ENCODE data around the gene GRB10.
"Not testable (repeated sequence)": the region's sequence is repeated elsewhere in the genome, so short reads cannot be mapped to it uniquely, and the experiment has no call there.

The GRB10 gene

DNA sequence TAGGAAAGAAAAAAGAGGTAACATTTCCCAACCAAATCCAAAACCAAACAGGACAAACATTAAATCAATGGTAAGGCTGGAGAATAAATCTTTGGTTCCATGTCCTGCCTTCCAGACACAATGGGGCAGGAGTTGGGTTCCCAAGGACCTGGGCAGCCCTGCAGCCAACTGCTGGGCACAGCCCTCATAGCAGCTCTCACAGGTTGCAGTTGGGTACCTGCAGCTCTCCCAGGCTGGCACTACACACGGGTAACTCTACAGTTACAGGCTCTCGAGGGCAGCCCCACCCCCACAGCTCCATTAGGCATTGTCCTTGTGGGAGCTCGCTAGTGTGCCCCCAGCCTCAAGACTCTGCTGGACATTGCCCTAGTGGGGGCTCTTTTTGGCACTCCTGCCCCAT, 7.5 kb downstream of the GRB10 start:
- no peak overlapping the region for H3K4me3 ChIP-seq (replicated peaks; ENCODE audit: low read depth, low read length)
- H3K36me3 ChIP-seq (ENCODE audit: control insufficient read depth, insufficient read depth, low read length) = no peaks in the 10 kb centered on the region
- no peak for DNase-seq (ENCODE audit: extremely low read depth, insufficient read length)
- TF ChIP-seq, protein P1, sequence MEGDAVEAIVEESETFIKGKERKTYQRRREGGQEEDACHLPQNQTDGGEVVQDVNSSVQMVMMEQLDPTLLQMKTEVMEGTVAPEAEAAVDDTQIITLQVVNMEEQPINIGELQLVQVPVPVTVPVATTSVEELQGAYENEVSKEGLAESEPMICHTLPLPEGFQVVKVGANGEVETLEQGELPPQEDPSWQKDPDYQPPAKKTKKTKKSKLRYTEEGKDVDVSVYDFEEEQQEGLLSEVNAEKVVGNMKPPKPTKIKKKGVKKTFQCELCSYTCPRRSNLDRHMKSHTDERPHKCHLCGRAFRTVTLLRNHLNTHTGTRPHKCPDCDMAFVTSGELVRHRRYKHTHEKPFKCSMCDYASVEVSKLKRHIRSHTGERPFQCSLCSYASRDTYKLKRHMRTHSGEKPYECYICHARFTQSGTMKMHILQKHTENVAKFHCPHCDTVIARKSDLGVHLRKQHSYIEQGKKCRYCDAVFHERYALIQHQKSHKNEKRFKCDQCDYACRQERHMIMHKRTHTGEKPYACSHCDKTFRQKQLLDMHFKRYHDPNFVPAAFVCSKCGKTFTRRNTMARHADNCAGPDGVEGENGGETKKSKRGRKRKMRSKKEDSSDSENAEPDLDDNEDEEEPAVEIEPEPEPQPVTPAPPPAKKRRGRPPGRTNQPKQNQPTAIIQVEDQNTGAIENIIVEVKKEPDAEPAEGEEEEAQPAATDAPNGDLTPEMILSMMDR (IDR thresholded peaks at IDR 0.05; ENCODE audit: insufficient read depth, low read length, poor library complexity, severe bottlenecking) = no peak
- no peaks in the 10 kb centered on the region for H3K27me3 ChIP-seq (replicated peaks; ENCODE audit: control insufficient read depth, insufficient read depth, low read length)

DNA sequence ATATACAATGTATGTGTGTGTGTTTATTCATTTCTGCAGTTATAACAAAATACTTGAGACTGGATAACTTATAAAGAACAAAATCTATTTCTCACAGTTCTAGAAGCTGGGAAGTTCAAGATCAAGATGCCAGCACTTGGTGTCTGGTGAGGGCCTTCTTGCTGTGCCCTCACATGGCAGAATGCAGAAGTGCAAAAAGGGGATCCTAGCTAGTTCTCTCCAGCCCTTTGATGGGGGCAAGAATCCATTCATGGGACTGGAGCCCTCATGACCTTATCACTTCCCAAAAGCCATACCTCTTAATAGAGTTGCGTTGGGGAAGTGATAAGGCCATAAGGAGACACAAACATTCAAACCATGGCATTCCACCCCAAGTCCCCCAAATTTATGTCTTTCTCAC, 8.4 kb downstream of the GRB10 start:
- TF ChIP-seq, protein P1 (IDR thresholded peaks at IDR 0.05; ENCODE audit: insufficient read depth, low read length, poor library complexity, severe bottlenecking) = no peak
- no peaks in the 10 kb centered on the region for H3K27me3 ChIP-seq (replicated peaks; ENCODE audit: control insufficient read depth, insufficient read depth, low read length)
- H3K4me3 ChIP-seq (replicated peaks; ENCODE audit: low read depth, low read length) = no peak overlapping the region
- DNase-seq (ENCODE audit: extremely low read depth, insufficient read length) = no peak
- no peaks in the 10 kb centered on the region for H3K36me3 ChIP-seq (ENCODE audit: control insufficient read depth, insufficient read depth, low read length)

DNA sequence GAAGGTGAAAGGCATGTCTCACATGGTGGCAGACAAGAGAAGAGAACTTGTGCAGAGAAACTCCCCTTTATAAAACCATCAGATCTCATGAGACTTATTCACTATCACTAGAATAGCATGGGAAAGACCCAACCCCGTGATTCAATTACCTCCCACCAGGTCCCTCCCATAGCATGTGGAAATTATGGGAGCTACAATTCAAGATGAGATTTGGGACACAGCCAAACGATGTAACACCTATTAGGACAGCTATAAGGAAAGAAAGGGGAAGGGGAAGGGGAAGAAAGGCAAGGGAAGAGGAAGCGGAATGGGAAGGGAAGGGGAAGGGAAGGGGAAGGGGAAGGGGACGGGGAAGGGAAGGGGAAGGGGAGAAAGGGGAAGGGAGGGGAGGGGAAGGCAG, 9.6 kb downstream of the GRB10 start:
- H3K27me3 ChIP-seq (replicated peaks; ENCODE audit: control insufficient read depth, insufficient read depth, low read length); H3K36me3 ChIP-seq (ENCODE audit: control insufficient read depth, insufficient read depth, low read length); H3K4me3 ChIP-seq (replicated peaks; ENCODE audit: low read depth, low read length); DNase-seq (ENCODE audit: extremely low read depth, insufficient read length): not testable (repeated sequence)

DNA sequence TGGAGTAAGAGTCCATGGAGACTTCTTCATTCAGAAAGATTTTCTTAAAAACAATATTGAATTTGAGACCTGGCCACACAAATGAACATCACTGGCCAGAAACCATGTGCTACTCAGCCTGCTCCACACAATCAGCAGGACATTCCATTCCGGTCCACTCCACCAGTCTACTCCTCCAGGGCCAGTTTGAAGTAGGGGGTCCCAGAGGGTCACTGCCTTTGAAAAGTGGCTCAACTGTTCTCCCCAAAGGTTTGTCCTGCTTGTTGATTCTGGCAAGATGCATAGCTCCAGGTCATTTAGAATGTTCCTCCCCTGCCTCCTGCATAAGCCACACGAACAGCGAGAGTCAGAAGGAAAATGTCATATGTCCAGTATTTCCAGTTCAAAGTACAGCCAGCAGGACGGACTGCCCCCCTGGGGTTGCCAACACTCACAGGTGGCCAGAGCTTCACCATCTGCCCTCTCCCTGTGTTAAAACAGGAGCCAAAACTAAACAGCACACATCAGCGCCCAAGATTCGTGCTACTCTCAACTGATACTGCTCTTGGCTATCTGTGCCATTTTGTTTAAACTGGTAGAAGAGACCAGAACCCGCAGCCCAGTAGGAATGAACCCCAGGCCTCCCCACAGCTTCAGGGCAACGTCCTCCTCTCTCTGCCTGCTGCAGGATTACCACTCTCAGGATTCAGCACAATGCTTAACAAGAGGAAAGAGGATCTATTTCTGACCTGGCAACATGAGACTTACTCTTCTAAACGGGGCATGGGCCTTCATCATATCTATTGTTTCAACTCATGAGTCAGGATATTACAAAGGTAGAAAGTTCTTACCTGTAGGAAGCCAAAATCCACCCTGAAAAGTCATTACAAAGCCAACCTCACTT, 11.3 kb downstream of the GRB10 start:
- TF ChIP-seq, protein P1 (IDR thresholded peaks at IDR 0.05; ENCODE audit: insufficient read depth, low read length, poor library complexity, severe bottlenecking) = no peak
- Histone ChIP-seq H3K4me3 (replicated peaks; ENCODE audit: low read depth, low read length) (no peak overlapping the region), H3K36me3 (ENCODE audit: control insufficient read depth, insufficient read depth, low read length) (no peaks in the 10 kb centered on the region)

DNA sequence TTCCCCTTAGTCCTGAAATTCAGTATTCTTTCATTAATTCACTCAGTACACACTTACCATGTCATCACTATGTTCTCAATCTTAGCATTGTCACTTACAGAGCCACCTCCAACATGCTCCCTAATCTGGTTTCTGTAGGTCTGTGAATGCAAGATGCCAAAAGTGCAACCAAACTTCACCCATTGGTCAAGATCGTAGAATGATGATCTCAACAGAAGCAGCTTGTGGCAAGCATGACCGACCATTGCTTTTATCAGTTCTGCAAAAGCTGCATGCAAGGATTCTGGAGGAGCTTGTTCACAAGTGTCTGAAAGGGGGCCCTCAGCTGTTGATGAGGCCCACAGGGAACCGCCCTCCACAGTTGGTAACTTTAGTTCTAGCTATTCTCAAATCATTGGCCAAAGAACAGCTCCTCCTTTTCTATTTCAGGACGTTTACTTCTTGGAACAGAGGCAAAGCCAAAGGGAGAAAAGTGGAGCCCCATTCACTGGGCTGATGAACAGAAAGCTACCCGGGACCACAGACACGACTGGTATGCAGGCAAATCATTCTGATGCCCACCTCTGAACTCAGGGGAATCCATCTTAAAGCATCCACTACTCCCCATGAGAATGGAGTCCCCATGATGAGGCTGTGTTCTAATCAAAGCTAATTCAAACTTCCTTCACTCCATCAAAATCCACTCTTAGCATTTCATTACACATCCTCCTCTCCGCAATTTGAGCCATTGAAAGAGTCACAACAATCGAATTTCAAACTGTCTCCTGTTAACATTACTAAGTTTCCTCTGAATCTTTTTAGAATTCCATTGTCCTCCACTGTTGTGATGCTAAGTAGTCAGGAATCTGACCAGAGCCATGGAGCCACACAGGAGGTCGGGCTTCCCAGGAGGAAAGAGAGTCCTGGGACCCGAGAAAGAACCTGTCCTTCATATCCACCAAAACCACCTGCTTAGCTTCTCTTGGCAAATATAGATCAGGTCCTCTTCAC, 13.9 kb downstream of the GRB10 start:
- no peaks in the 10 kb centered on the region for H3K36me3 ChIP-seq (ENCODE audit: control insufficient read depth, insufficient read depth, low read length)
- no peak overlapping the region for H3K4me3 ChIP-seq (replicated peaks; ENCODE audit: low read depth, low read length)
- no peaks in the 10 kb centered on the region; the same call in 1 of the 2 replicates for H3K27me3 ChIP-seq (replicated peaks; ENCODE audit: control insufficient read depth, insufficient read depth, low read length)
- TF ChIP-seq, protein P1 (IDR thresholded peaks at IDR 0.05; ENCODE audit: insufficient read depth, low read length, poor library complexity, severe bottlenecking) = no peak
- no peak for DNase-seq (ENCODE audit: extremely low read depth, insufficient read length)

More for the DNA sequence above, 11.3 kb downstream of the GRB10 start:
- no peak for DNase-seq (ENCODE audit: extremely low read depth, insufficient read length)
- H3K27me3 ChIP-seq (replicated peaks; ENCODE audit: control insufficient read depth, insufficient read depth, low read length) = no peaks in the 10 kb centered on the region

DNA sequence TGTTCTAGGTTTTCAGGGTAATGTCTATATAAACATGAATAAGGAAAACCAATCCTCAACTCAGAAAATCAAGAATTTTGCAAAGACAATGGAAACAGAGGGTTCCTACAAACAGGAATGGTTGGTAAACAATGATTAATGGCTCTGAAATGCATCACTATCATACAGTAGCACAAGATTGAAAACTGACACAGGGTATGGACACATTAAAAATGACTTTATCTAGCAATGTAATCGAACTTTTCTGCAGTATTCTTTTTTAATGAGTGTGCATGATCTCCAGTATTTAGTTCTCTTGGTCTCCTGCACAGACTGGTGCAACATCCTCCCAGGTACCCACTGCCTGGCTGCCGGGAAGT, 15.9 kb downstream of the GRB10 start:
- Histone ChIP-seq H3K36me3 (ENCODE audit: control insufficient read depth, insufficient read depth, low read length) (no peaks in the 10 kb centered on the region), H3K27me3 (replicated peaks; ENCODE audit: control insufficient read depth, insufficient read depth, low read length) (peaks cover 2% of the 10 kb centered on the region), H3K4me3 (replicated peaks; ENCODE audit: low read depth, low read length) (no peak overlapping the region)
- TF ChIP-seq, protein P1 (IDR thresholded peaks at IDR 0.05; ENCODE audit: insufficient read depth, low read length, poor library complexity, severe bottlenecking) = no peak
- no peak for DNase-seq (ENCODE audit: extremely low read depth, insufficient read length)

Measured in GM06990 (cell line).